Osteoblast (primary cell): Measurements from ENCODE around the gene PHOX2A. TPM values are rescaled to one million over a fixed set of nuclear protein-coding genes. Genes with fewer than 3 reads are reported as not detected.

ENCODE experiments used
- DNase-seq: peaks from one replicate; pipeline ENCODE4 v3.0.0; 2011; ENCODE audit warnings: low spot score, mixed read lengths; ENCODE audit not compliant: insufficient read length; ENCODE audit errors: missing footprints
- H2AFZ ChIP-seq: 2 replicates; pipeline ENCODE4 v1.6.0; 2011; ENCODE audit warnings: mild to moderate bottlenecking, low read length
- H3K27ac ChIP-seq: 2 replicates; pipeline ENCODE4 v1.5.1; 2011; ENCODE audit warnings: mild to moderate bottlenecking, low read depth, low read length, moderate library complexity
- H3K27me3 ChIP-seq: 2 replicates; pipeline ENCODE4 v1.6.0; 2012; ENCODE audit warnings: mild to moderate bottlenecking, control low read depth, inconsistent platforms, low read length, moderate library complexity; ENCODE audit not compliant: insufficient read depth
- H3K36me3 ChIP-seq: 2 replicates; pipeline ENCODE4 v1.5.1; 2011; ENCODE audit warnings: mild to moderate bottlenecking, low read length, control low read depth, moderate library complexity; ENCODE audit not compliant: insufficient read depth
- H3K4me1 ChIP-seq: 2 replicates; pipeline ENCODE4 v1.5.1; 2011; ENCODE audit warnings: mild to moderate bottlenecking, low read length, control low read depth, moderate library complexity; ENCODE audit not compliant: insufficient read depth
- H3K4me2 ChIP-seq: 2 replicates; pipeline ENCODE4 v1.6.0; 2011; ENCODE audit warnings: mild to moderate bottlenecking, low read length; ENCODE audit not compliant: insufficient read depth
- H3K4me3 ChIP-seq: fragments of 200-600 bp; sonication (generic); 3 replicates; pipeline ENCODE4 v1.5.1; 2012; ENCODE audit warnings: mild to moderate bottlenecking, low read length, inconsistent platforms; ENCODE audit not compliant: insufficient read depth
- H3K79me2 ChIP-seq: 2 replicates; pipeline ENCODE4 v1.6.0; 2012; ENCODE audit warnings: mild to moderate bottlenecking, low read length, control low read depth, inconsistent platforms; ENCODE audit not compliant: insufficient read depth
- H3K9me3 ChIP-seq: 2 replicates; pipeline ENCODE4 v1.5.1; 2011; ENCODE audit warnings: low read depth, low read length, control low read depth
- H4K20me1 ChIP-seq: 2 replicates; pipeline ENCODE4 v1.6.0; 2012; ENCODE audit warnings: mild to moderate bottlenecking, low read length, control low read depth; ENCODE audit not compliant: insufficient read depth
- CTCF ChIP-seq: IDR thresholded peaks from 2 replicates; pipeline ENCODE4 v1.5.1; 2011; ENCODE audit warnings: mild to moderate bottlenecking, low read depth, low read length, moderate library complexity; ENCODE audit errors: extremely low read depth
- total RNA-seq: library from RNA; depleted of rRNA; stranded (reverse); fragments of >200 nt; gene quantifications from 2 replicates; pipeline ENCODE4 v1.2.3, GENCODE V29; 2012

The PHOX2A gene
- total RNA-seq, 1 donor: not detected

DNA sequence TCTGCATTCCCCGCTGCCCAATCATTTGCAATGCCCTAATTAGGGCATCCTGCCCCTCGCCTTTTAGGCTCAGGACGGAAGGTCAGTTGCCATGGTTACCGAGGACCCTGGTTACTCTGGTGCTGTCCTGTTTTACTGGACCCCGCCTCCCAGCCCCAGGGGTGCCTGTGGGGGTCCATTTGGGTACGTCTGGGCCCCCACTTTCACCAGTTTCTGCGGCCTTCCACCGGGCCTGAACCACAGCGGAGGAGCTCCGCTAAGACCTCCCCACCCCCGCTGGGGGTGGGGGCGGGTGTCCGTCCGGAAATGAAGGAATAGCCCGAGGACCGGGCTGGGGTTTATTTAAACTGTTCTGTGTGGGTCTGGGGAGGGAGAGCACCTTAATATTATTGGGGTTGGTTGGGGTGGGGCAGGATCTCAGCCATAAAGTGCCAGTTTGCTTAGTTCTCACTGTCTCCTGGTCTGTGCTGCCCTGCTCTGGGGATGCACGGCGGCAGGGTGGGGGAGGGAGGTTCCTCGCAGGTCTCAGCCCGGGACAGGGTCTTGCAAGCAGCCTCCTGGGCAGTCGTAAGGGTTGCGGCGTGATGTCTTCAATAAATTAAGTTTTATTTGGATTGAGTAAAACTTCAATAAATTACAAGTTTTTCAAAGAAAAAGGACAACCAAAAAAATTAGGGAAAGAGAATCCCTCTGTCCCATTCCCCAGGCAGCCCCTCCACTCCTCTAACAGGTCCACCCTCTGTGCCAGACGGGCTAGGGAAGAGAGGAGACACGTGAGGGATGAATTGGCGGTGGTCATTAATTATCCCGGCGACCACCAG lies 5.3 kb downstream of the PHOX2A start:
- H3K4me3 ChIP-seq: no peak overlapping the region
- no peak overlapping the region for H3K27ac ChIP-seq
- H3K27me3 ChIP-seq: peaks cover 30% of the 10 kb centered on the region
- H3K36me3 ChIP-seq: peaks cover 40% of the 10 kb centered on the region
- no peak overlapping the region for H2AFZ ChIP-seq
- H3K79me2 ChIP-seq: no peaks in the 10 kb centered on the region
- no peaks in the 10 kb centered on the region for H3K9me3 ChIP-seq
- peak; percentile 91 for DNase-seq
- TF ChIP-seq CTCF: no peak
- peaks cover 39% of the 10 kb centered on the region for H4K20me1 ChIP-seq
- peaks cover 9% of the 10 kb centered on the region for H3K4me1 ChIP-seq
- H3K4me2 ChIP-seq: peak overlapping the region; percentile 77

DNA sequence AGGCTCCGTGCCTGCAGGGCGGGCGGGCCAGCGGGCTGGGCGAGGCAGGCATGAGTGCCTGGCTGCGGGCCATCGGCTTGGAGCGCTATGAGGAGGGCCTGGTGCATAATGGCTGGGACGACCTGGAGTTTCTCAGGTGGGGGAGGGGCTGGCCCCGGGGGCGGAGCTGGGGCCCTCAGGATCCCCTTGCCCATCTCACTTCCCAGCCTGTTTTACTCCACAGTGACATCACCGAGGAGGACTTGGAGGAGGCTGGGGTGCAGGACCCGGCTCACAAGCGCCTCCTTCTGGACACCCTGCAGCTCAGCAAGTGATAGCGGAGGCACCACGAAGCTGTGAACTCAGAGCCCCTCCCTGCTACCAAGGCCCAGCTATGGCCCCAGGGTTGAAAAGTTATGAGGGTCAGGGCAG lies 5.9 kb downstream of the PHOX2A start:
- no peak overlapping the region for H2AFZ ChIP-seq
- no peak overlapping the region for H3K4me3 ChIP-seq
- DNase-seq: peak; percentile 99
- TF ChIP-seq CTCF: peak; percentile 77
- peaks cover 24% of the 10 kb centered on the region for H3K27me3 ChIP-seq
- peaks cover 9% of the 10 kb centered on the region for H3K4me1 ChIP-seq
- H3K4me2 ChIP-seq: no peak overlapping the region
- H4K20me1 ChIP-seq: peaks cover 46% of the 10 kb centered on the region
- H3K27ac ChIP-seq: no peak overlapping the region
- H3K9me3 ChIP-seq: no peaks in the 10 kb centered on the region
- H3K36me3 ChIP-seq: peaks cover 46% of the 10 kb centered on the region
- H3K79me2 ChIP-seq: no peaks in the 10 kb centered on the region

DNA sequence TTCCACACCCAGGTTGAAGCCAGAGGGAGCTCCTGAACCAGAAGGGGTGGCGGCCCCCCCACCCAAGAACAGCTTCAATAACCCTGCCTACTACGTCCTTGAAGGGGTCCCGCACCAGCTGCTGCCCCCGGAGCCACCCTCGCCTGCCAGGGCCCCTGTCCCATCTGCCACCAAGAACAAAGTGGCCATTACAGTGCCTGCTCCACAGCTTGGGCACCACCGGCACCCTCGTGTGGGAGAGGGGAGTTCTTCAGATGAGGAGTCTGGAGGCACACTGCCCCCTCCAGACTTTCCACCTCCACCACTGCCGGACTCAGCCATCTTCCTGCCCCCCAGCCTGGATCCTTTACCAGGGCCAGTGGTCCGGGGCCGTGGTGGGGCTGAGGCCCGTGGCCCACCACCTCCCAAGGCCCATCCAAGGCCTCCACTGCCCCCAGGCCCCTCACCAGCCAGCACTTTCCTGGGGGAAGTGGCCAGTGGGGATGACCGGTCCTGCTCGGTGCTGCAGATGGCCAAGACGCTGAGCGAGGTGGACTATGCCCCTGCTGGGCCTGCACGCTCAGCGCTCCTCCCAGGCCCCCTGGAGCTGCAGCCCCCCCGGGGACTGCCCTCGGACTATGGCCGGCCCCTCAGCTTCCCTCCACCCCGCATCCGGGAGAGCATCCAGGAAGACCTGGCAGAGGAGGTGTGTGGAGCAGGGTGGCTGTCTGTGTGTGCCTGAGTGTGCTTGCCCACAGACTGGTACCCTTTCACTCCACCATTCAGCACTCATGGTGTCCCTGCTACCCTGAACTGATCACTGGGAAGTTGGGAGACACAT lies 6.7 kb downstream of the PHOX2A start:
- Histone ChIP-seq H3K36me3 (peaks cover 54% of the 10 kb centered on the region), H2AFZ (no peak overlapping the region), H3K4me2 (no peak overlapping the region), H3K27me3 (peaks cover 19% of the 10 kb centered on the region), H3K4me1 (peaks cover 9% of the 10 kb centered on the region), H4K20me1 (peaks cover 52% of the 10 kb centered on the region), H3K27ac (no peak overlapping the region), H3K79me2 (no peaks in the 10 kb centered on the region), H3K4me3 (no peak overlapping the region), H3K9me3 (no peaks in the 10 kb centered on the region)
- TF ChIP-seq CTCF: no peak
- peak; percentile 87 for DNase-seq

GRCh38 chr11:72236774-72237111 lies 7.2 kb downstream of the PHOX2A start:
- peaks cover 9% of the 10 kb centered on the region for H3K4me1 ChIP-seq
- peaks cover 55% of the 10 kb centered on the region for H4K20me1 ChIP-seq
- H3K79me2 ChIP-seq: peaks cover 2% of the 10 kb centered on the region
- no peaks in the 10 kb centered on the region for H3K9me3 ChIP-seq
- peaks cover 13% of the 10 kb centered on the region for H3K27me3 ChIP-seq
- no peak overlapping the region for H3K4me3 ChIP-seq
- H2AFZ ChIP-seq: no peak overlapping the region
- H3K36me3 ChIP-seq: peaks cover 59% of the 10 kb centered on the region
- no peak for TF ChIP-seq CTCF
- no peak overlapping the region for H3K27ac ChIP-seq
- peak; percentile 77 for DNase-seq
- no peak overlapping the region for H3K4me2 ChIP-seq
